SIG-M5 (cell line): ENCODE results near the gene CFAP126.
A peak's percentile ranks its signal among the peaks of the same experiment; 100 is the strongest.
"Not testable (repeated sequence)": the region's sequence is repeated elsewhere in the genome, so short reads cannot be mapped to it uniquely, and the experiment has no call there.

Source experiments
- DNase-seq: peaks from one replicate; lab custom pipeline; 2025; lab: John Stamatoyannopoulos, UW

CFAP126 gene, protein sequence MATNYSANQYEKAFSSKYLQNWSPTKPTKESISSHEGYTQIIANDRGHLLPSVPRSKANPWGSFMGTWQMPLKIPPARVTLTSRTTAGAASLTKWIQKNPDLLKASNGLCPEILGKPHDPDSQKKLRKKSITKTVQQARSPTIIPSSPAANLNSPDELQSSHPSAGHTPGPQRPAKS

DNA sequence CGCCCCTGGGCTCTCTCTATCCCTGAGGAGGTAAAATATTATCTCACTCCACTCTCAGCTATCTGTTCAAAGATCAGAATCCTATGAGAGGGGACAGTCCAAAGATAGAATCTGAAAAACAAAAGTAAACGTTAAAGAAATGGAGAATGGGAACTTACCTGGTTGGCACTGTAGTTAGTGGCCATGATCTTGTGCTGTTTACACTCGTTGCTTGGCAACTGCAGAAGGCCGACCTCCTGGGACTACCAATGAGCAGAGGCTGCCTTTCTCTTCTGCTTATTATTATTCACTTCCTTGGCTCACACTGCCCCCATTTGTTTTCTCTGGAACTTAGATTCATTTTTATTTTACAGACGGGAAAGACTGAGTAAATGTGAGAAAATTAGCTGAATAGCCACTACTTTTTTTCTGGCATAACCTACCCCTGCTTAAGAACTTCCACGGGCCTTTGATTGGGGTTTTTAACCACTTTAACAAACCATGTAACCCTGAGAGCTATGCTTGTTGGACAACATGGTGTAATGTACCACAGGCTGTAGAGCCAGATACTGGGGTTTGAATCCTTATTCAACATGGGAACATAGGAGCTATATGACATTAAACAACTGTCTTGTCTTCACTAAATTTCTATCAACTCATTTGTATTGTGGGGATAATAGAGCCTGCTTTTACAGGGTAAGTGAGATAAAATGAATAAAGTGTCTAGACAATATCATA is at the start of gene CFAP126:
CFAP126 (minus strand) TSS at position 193 of the 717 bp plus-strand sequence; CDS start at position 185, 8 bp downstream.
- DNase-seq = no peak

DNA sequence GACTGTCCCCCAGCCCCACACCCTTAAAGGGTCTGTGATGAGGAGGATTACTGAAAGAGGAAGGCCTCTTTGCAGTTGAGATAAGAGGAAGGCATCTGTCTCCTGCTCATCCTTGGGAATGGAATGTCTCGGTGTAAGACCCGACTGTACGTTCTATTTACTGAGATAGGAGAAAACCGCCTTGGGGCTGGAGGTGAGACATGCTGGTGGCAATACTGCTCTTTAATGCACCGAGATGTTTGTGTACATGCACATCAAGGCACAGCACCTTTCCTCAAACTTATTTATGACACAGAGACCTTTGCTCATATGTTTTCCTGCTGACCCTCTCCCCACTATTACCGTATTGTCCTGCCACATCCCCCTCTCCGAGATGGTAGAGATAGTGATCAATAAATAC is 45.4 kb upstream of the CFAP126 start:
- not testable (repeated sequence) for DNase-seq

DNA sequence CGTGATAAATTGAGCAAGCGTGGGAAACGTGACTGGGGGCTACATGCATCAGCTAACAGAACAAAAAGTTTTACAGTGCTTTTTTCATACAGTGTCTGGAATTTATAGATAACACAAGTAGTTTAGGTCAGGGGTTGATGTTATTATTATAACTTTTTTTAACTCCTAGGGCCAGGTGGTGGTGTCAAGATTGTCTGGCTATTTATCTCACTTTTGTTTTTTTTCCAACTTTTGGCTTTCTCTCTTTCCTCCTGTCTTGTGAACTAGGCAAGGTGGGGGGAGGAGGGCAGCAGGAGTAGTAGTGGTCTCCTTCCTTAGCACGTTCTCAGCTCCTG is 42.9 kb upstream of the CFAP126 start:
- DNase-seq = not testable (repeated sequence)

DNA sequence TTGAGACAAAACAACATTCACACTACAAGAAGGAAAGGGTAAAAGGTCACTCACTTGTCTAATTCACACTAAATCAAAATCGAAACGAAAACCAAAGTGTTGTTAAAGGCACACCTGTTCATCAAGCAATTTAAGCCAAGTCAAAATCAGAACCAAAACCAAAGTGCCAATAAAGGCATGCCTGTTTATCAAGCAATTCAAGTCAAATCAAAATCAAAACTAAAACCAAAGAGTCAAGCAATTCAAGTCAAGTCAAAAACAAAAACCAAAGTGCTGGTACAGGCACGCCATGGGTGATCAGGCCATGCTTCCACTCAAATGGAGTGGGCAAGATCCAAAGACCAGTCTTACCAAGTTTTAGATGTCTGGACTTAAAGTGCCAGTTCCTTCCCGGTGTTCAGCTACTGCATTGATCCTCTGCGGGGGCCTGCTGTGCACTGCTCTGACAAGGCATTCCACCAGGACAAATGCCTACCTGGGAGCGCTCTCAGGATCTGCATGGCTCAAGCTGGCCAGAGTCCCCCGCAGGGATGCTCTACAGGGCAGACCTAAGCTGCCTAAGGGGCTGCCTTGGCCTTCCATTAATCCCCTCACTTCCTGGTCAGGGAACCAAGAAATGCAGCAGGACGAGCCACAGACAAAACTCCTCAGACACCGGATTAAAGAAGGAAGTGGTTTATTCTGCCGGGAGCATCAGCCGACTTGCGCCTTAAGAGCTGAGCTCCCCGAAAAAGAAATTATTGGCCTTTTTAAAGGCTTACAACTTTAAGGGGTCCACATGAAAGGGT is 42.4 kb upstream of the CFAP126 start:
- not testable (repeated sequence) for DNase-seq

DNA sequence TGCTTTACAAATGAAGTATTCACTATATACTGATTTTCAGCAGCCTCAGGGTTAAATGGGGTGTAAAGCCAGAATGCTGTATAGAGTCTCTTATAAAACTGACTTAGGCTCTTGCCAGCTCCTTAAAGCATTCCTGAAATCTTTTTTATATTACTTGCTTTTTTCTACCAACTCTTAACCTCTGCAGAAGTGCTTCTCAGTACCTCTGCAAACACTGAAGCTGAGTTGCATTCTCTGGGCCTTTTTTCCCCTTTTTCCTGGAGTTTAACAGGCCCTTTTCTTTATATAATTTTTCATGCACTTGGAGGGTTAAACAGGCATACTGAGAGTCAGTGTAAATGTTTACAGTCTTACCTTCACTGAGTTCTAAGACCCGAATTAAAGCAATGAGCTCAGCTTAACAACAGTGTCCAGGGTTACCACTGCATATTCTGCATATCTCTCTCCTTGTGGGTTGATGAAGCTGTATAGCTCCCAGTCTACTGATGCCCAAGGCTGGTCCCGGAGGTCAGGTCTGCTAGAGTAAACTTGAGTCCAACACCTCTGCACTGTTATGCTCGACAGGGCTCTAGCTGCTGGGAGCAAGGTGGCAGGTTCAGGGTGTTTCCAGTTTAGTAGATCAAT is 40.9 kb upstream of the CFAP126 start:
- DNase-seq = no peak

DNA sequence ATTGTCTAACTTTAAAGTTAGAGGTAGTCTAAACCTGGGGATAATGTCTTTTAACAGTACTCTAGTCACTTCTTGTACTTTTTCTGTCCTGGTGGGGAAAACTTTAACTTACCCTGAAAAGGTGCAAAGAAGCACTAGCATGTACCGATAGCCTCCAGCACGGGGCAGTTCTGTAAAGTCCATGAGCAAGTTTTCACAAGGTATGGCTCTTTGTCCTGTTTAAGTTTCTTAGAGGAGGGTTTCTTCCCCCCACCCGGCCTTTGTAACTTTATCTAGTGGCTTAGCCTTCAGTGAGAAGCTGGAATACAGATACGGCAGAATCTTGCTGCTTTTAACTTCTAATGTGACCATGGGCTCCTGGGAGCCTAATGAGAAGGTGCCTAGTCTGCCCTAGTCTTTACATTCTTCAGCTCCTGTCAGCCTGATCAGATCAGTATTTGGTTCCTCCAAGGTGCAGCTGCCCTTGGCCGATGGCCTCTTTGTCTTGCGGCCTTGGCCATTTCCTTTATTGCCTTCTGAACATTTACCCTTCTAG is 39.8 kb upstream of the CFAP126 start:
- DNase-seq = no peak

DNA sequence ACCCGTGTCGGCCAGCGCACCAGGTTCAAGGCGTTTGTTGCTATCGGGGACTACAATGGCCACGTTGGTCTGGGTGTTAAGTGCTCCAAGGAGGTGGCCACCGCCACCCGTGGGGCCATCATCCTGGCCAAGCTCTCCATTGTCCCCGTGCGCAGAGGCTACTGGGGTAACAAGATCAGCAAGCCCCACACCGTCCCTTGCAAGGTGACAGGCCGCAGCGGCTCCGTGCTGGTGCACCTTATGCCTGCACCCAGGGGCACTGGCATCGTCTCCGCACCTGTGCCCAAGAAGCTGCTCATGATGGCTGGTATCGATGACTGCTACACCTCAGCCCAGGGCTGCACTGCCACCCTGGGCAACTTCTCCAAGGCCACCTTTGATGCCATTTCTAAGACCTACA is 38.9 kb upstream of the CFAP126 start:
- DNase-seq = not testable (repeated sequence)

DNA sequence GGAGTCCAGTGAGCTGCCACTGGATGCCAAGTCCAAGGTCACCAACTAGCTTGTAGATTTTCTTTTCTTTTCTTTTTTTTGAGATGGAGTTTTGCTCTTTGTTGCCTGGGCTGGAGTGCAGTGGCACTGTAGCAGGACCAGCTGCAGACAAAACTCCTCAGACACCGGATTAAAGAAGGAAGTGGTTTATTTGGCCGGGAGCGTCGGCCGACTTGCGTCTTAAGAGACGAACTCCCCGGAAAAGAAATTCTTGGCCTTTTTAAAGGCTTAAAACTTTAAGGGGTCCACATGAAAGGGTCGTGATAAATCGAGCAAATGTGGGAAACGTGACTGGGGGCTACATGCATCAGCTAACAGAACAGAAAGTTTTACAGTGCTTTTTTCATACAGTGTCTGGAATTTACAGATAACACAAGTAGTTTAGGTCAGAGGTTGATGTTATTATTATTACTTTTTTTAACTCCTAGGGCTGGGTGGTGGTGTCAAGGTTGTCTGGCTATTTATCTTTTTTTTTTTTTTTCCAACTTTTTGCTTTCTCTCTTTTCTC is 36.4 kb upstream of the CFAP126 start:
- no peak for DNase-seq

DNA sequence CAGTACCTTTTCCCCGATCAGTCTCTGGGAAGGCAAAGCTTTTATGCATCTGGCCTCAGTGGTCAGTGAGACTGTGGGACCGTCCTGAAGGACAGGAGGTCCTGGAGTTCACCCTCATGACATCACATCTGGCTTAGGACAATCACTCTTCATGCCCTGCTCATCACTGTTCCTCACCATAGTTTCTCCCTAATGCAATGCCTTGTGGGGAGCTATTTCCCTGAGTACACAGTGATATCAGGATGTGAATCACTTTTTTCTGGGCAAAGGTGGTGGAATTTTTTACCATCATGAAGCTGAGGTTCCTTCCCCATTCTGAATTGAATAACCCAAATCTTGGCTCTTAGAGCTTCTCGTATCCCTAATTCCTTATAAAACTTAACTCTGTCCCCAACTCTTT is 34.8 kb upstream of the CFAP126 start:
- DNase-seq = no peak

DNA sequence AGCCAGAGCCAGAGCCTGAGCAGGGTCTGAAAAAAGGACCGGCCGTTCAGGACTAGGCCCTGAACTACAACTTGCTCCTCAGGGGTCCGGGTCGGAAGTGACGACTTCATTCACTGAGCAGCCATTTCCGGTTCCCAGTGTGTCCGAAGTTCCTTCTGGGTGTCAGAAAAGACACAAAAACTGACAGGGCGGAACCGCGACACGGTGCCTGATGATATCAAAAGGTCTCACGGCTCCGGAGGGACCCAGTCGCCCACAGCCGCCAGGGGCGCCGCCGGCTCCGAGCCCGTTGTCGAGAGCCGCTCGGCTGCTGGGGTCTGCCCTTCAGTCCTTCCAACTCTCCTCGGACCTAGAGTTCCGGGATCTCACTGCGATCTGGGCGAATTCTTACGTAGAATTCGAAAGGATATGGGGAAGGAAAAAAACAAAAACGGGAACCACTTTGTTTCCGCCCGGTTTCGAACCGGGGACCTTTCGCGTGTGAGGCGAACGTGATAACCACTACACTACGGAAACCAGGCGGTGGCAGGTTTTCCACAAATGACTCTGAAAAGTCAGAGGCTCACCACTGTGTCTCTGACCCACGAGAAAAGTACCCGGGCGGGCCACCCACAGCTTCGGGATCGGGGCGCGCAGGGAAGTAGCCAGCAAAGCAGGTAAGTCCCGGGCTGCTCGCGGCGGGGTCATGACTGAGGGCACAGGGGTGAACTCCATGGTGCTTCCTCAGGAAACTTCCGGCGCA is 31.8 kb upstream of the CFAP126 start:
- peak; percentile 66 for DNase-seq

DNA sequence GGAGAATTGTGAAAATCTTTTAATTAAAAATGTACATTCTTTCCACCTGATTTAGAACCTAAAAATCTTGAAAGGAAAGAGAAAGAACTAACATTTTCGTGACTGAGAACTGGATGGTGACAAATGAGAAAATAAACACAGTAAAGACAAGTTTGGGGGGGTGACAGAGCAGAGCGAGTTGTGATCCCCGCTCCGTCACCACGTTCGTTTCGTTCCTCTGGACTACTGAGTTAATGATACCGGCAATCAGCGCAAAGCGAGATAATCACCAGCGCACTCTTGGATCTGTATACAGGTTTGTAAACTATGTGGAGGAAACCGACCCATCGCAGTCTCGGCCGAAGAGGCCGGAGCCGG is 31.2 kb upstream of the CFAP126 start:
- DNase-seq = no peak

DNA sequence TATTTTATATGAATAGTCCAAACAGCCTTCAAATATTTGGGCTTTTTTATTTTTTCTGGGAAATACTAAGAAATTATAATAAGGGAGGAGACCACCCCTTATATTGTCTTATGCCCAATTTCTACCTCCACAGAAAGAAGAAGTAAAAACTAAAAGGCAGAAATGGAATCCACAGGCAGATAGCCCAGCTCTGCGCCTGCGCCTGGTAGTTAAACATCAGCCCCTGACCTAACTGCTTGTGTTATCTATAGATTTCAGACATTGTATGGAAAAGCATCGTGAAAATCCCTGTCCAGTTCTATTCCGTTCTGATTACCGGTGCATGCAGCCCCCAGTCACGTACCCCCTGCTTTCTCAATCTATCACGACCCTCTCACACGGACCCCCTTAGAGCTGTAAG is 29.4 kb upstream of the CFAP126 start:
- not testable (repeated sequence) for DNase-seq

DNA sequence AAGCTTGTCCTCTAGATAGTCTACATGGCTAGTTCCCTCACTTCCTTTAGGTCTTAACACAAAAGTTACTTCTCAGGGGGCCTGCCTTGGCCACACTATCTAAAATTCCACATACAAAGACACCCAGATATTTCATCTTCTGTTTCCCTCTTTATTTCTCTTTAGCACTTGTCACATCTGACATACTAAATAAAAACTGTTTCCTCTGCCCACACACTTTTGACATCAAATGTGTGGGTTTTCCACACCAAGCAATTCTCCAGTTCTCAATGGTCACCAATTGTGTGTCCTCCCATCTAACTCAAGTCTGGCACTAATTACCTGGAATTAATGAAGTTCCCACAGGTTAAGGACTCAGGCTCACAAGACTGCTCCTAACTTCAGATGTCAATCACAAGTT is 25.5 kb upstream of the CFAP126 start:
- DNase-seq = no peak

DNA sequence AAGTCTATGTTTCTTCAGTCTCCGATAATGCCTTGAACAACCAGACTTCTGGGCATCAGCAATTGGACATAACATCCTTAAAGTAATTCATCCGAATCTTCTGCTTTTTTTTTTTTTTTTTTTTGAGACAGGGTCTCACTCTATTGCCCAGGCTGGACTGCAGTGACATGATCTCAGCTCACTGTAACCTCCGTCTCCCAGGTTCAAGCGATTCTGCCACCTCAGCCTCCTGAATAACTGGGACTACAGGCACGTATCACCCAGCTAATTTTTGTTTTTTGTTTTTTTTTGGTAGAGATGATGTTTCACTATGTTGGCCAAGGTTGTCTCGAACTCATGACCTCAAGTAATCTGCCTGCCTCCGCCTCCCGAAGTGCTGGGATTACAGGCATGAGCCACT is 23.9 kb upstream of the CFAP126 start:
- DNase-seq = no peak

DNA sequence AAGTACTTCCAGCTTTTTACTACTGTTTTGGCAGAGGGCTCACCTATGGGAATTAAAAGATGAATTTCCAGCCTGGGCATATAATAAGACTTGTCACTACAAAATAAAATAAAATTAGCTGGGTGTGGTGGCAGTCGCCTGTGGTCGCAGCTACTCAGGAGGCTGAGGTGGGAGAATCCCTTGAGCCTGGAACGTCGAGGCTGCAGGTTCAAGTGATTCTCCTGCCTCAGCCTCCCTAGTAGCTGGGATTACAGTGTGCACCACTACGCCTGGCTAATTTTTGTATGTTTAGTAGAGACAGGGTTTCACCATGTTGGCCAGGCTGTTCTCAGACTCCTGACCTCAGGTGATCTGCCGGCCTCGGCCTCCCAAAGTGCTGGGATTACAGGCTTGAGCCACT is 23.5 kb upstream of the CFAP126 start:
- not testable (repeated sequence) for DNase-seq

DNA sequence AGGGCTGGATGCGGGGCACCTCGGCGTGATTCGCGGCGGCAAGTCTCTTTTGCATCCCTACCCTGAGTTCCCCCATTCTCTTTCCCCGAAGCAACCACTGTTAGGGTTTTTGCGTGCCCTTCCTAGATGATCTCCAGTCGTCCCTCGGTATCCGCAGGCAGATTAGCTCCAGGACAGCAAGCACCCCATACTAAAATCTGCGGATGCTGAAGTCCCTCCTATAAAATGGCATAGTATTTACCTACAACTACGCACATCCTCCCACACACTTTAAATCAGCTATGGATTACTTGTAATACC is 22.8 kb upstream of the CFAP126 start:
- no peak for DNase-seq

DNA sequence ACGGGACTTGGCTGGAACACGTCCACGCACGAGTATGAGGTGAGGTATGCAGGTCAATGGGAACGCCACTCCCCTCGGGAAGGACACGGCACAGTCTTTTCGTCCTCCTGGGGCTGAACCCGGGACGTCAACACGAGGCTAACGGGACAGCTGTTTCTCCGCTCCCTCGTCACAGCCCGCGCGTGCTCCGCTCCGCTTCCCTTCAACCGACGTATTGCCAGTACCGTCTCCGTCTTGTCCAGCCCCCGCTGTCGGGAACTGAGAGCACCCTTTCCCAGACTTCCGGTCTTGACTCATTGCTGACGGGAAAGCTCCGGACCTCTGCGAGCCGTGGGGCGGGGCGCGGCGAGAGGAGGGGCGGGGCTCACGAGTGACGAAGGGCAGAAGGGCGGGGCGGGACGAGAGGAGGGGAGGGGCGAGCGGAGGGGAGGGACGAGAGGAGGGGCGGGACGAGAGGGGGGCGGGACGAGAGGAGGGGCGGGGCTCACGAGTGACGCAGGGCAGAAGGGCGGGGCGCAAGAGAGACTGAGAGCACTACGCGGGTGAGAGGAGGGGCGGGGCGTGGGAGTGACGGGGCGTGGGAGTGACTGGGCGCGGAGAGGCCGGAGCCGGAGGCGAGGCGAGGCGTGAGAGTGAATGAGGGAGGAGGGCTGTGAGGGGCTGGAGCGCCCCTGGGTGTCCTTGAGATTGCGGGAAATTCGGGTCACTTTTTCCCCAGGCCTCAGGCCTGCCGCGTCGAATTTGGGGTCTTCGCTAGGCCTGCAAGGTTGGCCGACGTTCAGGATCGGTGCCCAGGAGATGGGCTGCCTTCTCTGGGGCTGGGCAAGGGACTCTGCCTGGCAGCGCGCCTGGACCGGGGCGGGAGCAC is 22.2 kb upstream of the CFAP126 start:
- peak; percentile 92 for DNase-seq

DNA sequence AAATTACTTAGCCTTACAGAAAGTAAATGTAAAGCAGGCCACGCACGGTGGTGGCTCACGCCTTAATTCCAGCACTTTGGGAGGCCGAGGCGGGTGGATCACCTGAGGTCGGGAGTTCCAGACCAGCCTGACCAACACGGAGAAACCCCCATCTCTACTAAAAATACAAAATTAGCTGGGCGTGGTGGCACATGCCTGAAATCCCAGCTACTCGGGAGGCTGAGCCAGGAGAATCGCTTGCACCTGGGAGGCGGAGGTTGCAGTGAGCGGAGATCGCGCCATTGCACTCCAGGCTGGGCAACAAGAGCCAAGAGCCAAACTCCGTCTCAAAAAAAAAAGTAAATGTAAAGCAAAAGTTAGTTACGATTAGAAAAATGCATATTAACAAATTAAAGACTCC is 21.5 kb upstream of the CFAP126 start:
- DNase-seq = not testable (repeated sequence)

DNA sequence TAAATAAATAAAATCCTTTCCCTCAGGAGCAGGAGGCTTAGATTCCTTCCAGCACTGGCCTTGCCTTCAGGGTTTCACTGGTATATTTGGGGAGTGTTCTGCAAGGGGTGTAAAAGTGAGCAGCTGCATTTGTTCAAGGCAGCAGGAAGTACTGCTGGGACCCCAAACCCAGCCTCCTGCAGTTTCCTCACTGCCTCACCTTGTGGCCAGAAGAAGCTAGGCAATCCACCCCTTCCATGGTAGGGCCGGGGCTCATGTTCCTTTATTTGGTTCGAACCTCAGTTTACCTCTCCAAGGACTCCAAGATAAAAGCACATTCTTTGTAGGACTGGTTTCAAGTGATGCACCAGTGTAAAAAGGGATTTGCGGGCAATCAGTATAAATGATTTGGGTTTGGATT is 21.0 kb upstream of the CFAP126 start:
- no peak for DNase-seq

DNA sequence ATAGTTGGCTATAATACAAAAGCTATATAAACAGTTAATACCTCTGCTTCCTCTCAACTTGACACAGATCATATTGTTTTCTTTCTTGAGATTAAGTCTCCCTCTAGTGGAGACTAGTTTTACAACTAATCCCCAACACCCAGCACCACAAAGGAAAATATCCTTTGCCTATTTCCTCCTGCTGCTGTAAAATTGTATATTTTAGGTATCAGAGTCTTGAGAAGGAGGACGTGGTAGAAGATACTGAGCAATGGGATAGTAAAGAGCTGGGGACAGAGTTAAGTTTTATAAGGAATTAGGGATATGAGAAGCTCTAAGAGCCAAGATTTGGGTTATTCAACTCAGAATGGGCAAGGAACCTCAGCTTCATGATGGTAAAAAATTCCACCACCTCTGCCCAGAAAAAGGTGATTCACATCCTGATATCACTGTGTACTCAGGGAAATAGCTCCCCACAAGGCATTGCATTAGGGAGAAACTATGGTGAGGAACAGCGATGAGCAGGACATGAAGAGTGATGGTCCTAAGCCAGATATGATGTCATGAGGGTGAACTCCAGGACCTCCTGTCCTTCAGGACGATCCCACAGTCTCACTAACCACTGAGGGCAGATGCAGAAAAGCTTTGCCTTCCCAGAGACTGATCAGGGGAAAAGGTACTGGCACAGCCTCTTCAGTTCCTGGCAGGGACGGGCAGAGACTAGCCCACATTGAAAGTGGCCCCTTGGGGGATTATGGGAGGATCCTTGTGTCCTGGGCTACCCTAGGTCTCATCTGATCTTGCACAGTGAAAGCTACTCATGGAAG is 14.7 kb upstream of the CFAP126 start:
- DNase-seq = no peak
